Raji (cell line): ENCODE data around the gene MRPL47.

Source experiments
- POLR2A ChIP-seq: IDR thresholded peaks from 2 replicates; pipeline ENCODE4 v1.6.1; 2011; ENCODE audit warnings: low read depth, low read length, control low read depth; ENCODE audit not compliant: insufficient read depth

Gene MRPL47

GRCh38 chr3:179604321-179605078 lies at the start of gene MRPL47, which contains the start of gene NDUFB5:
Gene MRPL47, minus strand, starts transcription at chr3:179604638. Its CDS starts 14 bp downstream, at chr3:179604624.
Gene NDUFB5, plus strand, starts transcription at chr3:179604794. Its CDS starts 22 bp downstream, at chr3:179604816.
- peak; percentile 94 for TF ChIP-seq POLR2A

DNA sequence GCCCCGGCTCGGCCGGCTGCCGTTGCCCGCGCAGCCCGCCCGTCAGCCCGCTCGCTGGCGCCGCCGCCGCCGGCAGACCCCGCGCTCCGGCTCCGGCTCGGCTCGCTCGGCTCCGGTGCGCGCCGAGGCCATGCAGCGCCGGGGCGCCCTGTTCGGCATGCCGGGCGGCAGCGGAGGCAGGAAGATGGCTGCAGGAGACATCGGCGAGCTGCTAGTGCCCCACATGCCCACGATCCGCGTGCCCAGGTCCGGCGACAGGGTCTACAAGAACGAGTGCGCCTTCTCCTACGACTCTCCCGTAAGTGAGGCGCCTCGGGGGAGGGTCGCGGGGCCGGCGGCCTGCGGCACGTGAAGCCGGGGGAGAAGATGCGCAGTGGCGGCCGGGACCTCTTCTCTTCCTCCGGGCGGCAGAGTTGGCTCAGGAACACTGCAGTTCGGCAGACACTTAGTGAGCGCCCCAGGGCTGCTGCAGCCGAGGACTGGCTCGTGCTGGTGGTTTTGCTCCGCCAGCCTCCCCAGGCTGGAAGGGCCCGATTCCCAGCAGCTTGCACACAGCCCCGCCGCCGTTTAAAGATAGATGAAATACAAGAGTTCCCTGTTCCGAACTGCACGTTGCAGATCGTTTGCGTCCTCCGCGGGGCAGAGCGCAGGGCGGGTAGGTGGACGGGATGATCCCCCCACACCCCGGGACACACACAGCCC lies 48.8 kb upstream of the MRPL47 start:
- peak; percentile 26; the same call in 1 of the 2 replicates for TF ChIP-seq POLR2A

DNA sequence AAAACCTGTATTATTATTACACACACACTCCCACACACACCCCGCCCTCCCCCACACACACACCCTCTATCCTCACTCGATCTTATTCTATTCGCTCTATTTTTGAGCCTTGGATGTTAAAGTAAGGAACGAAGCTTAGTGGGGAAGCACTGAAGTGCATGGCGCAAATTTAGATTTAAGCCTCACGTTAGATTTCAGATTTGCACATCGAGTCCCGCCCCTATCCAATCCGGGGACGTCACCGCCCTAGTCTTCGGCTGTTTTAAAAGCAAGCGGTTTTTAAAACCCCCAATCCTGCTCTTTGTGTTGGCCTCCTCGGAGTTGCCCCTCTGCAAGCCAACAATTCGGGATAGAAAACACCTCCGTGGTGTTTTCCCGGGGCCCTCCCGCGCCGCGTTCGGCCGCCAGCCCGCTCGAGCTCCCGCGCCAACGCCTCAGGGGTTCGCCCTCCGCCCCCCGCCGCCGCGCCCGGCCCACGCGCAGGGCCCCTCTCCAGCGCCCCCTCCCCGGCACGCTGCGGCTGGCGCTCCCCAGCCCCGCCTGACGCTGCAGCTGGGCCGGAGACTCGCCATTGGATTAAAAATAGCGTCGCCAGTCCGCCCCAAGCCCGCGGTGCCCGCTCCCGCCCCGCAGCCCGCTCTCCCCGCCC lies 48.1 kb upstream of the MRPL47 start, which contains the start of gene USP13:
Gene USP13, plus strand, starts transcription at position 594 of the 649 bp plus-strand sequence. CDS start 186 bp downstream, outside the sequence.
- peak; percentile 58; the same call in 1 of the 2 replicates for TF ChIP-seq POLR2A

- no peak for TF ChIP-seq POLR2A
These were observed 47.4 kb upstream of the MRPL47 start for GRCh38 chr3:179651687-179652446.

DNA sequence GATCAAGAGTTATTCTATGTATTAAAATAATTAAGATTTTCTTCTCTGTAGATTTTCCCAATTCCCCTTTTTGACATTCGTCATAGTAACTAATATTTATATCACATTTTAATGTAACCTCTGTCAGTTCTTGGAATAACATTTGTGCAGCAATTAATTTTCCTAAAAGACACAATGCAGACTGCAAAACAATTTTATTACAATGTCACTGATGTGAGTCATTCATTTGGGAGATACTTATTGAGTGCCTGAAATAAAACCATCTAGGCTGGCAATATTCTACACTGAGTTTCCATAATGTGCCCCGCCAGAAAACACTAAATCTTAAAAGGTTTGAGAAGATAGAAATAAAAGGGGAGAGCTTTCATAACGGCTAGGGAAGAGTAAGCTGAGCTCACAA lies 41.7 kb upstream of the MRPL47 start:
- TF ChIP-seq POLR2A = no peak

GRCh38 chr3:179642871-179643270 lies 38.4 kb upstream of the MRPL47 start:
- no peak for TF ChIP-seq POLR2A

DNA sequence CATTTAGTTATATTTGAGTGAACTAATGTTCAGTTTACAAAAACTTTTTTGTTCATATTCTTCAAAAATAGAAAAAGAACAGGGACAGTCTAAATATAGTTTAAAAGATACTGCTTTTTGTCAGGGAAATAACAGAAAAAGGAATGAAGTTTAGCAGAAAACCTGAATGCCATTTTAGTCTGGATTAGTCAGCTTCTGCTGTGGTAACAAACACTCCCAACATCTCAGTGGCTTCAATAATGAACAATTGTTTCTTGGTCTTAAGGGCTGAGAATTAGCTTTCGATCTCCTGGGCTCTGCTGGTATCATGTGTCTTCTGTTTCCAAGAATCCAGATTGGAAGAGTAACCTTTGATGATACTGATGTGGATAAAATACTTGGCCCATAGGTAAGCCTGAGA lies 36.0 kb upstream of the MRPL47 start:
- no peak for TF ChIP-seq POLR2A

- TF ChIP-seq POLR2A = no peak
These were observed 26.5 kb upstream of the MRPL47 start for GRCh38 chr3:179630753-179631451.

GRCh38 chr3:179624451-179624850 lies 20.0 kb upstream of the MRPL47 start:
- TF ChIP-seq POLR2A = no peak

GRCh38 chr3:179622023-179622422 lies 17.6 kb upstream of the MRPL47 start:
- TF ChIP-seq POLR2A = no peak

DNA sequence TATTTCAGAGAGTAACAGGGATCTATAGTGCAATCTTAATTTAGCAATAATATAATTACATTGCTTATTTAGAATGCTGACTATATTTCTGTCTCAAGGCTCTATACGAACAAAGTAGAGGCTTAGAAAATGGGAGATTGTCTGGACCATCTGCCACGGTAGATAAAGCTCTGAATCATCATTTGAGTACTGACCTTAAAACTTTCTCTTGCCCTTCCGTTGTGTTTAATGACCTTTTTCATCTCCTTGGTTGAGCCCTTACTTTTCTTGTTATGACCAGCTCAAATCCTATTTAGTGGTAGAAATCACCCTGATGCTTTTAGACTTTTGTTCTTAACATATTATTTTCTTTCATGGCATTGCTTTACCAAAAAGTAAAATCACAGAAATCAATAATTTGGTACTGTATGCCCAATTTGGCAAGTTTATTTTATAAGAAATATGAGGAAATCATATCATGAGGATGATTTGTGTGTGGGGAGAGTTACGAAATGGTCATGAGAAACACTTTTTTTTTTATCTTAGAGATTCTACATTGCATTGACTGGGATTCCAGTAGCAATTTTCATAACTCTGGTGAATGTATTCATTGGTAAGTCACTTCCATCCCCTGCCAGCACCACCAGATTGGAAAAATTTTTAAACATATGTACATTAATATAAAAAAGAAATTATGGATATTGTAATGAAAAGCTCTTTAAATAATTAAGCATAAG lies 11.2 kb upstream of the MRPL47 start:
- TF ChIP-seq POLR2A = no peak

DNA sequence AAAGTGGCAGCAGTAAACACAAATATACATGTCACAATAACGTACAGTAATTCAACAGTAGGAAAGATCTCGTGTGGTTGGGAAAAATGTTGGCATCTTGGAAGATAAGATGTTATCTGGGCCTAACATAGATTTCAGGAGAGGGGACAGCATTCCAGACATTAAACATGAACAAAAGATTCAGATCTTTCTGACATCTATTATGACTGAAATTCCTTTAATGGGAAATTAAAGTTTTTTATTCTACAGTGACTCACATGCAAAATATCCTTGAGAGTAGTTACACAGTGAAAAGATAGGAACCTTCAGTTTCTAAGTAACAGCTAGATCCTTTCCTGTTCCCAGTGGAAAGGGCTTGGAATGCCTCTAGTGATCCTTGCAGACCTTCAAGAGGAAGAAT lies 9.4 kb upstream of the MRPL47 start:
- no peak for TF ChIP-seq POLR2A

GRCh38 chr3:179610066-179610465 lies 5.6 kb upstream of the MRPL47 start:
- no peak for TF ChIP-seq POLR2A

GRCh38 chr3:179608931-179609720 lies 4.7 kb upstream of the MRPL47 start:
- no peak for TF ChIP-seq POLR2A
